H9 (cell line): ENCODE data around the gene CLEC14A. TPM values are rescaled to one million over a fixed set of nuclear protein-coding genes. Genes with fewer than 3 reads are reported as not detected.

Experiments used
- DNase-seq: peaks from one replicate; pipeline ENCODE4 v3.0.0-alpha.2; 2017
- H2AFZ ChIP-seq: one replicate; pipeline ENCODE4 v1.6.1; 2013; ENCODE audit warnings: mild to moderate bottlenecking, low read length, control low read depth, moderate library complexity
- H2AK5ac ChIP-seq: 2 replicates; pipeline ENCODE4 v1.6.1; 2013; ENCODE audit warnings: low read length, control low read depth, mixed read lengths; ENCODE audit not compliant: insufficient read length
- H2BK120ac ChIP-seq: one replicate; pipeline ENCODE4 v1.6.1; 2013; ENCODE audit warnings: low read depth, mild to moderate bottlenecking, low read length, control low read depth, inconsistent platforms; ENCODE audit not compliant: poor library complexity, severe bottlenecking
- H2BK12ac ChIP-seq: 2 replicates; pipeline ENCODE4 v1.6.1; 2013; ENCODE audit warnings: low read length, control low read depth, mixed read lengths, low read depth; ENCODE audit not compliant: insufficient read length
- H2BK15ac ChIP-seq: 2 replicates; pipeline ENCODE4 v1.6.1; 2013; ENCODE audit warnings: low read depth, low read length, control low read depth
- H2BK20ac ChIP-seq: one replicate; pipeline ENCODE4 v1.6.1; 2013; ENCODE audit warnings: low read depth, mild to moderate bottlenecking, low read length, control low read depth, inconsistent platforms; ENCODE audit not compliant: poor library complexity, severe bottlenecking
- H2BK5ac ChIP-seq: 2 replicates; pipeline ENCODE4 v1.6.1; 2013; ENCODE audit warnings: low read length, control low read depth, mixed read lengths; ENCODE audit not compliant: insufficient read length
- H3K14ac ChIP-seq: 2 replicates; pipeline ENCODE4 v1.6.1; 2013; ENCODE audit warnings: low read length, control low read depth; ENCODE audit not compliant: insufficient read depth
- H3K18ac ChIP-seq: 2 replicates; pipeline ENCODE4 v1.6.1; 2013; ENCODE audit warnings: low read depth, mild to moderate bottlenecking, mixed read lengths, low read length, control low read depth; ENCODE audit not compliant: insufficient read length
- H3K23ac ChIP-seq: 2 replicates; pipeline ENCODE4 v1.6.1; 2013; ENCODE audit warnings: low read length, control low read depth, mixed read lengths, low read depth; ENCODE audit not compliant: insufficient read length
- H3K23me2 ChIP-seq: 2 replicates; pipeline ENCODE4 v1.6.1; 2013; ENCODE audit warnings: low read depth, mild to moderate bottlenecking, mixed read lengths, low read length, control low read depth; ENCODE audit not compliant: insufficient read length, poor library complexity, severe bottlenecking
- H3K27ac ChIP-seq: 2 replicates; pipeline ENCODE4 v1.5.1; 2013; ENCODE audit warnings: low read length, control low read depth, mixed read lengths, low read depth; ENCODE audit not compliant: insufficient read length
- H3K27me3 ChIP-seq: 2 replicates; pipeline ENCODE4 v1.6.1; 2013; ENCODE audit warnings: low read length, control low read depth, inconsistent platforms; ENCODE audit not compliant: insufficient read depth
- H3K4ac ChIP-seq: 2 replicates; pipeline ENCODE4 v1.6.1; 2013; ENCODE audit warnings: low read depth, mild to moderate bottlenecking, control low read depth, inconsistent platforms, low read length, moderate library complexity
- H3K4me1 ChIP-seq: 2 replicates; pipeline ENCODE4 v1.6.1; 2013; ENCODE audit warnings: low read length, control low read depth, inconsistent platforms; ENCODE audit not compliant: insufficient read depth
- H3K4me2 ChIP-seq: 2 replicates; pipeline ENCODE4 v1.6.1; 2013; ENCODE audit warnings: low read length, control low read depth, mixed read lengths; ENCODE audit not compliant: insufficient read length, insufficient read depth
- H3K56ac ChIP-seq: 2 replicates; pipeline ENCODE4 v1.6.1; 2013; ENCODE audit warnings: low read depth, mild to moderate bottlenecking, mixed read lengths, low read length, control low read depth; ENCODE audit not compliant: insufficient read length
- H3K79me1 ChIP-seq: 2 replicates; pipeline ENCODE4 v1.6.1; 2013; ENCODE audit warnings: low read depth, mild to moderate bottlenecking, moderate library complexity, low read length, control low read depth, inconsistent platforms; ENCODE audit not compliant: insufficient read depth, poor library complexity, severe bottlenecking
- H3K79me2 ChIP-seq: 2 replicates; pipeline ENCODE4 v1.6.1; 2013; ENCODE audit warnings: low read length, control low read depth, inconsistent platforms; ENCODE audit not compliant: insufficient read depth
- H3K9ac ChIP-seq: 2 replicates; pipeline ENCODE4 v1.6.1; 2013; ENCODE audit warnings: low read length, control low read depth, mixed read lengths; ENCODE audit not compliant: insufficient read length; ENCODE audit errors: extremely low read depth
- H3K9me3 ChIP-seq: one replicate; pipeline ENCODE4 v1.6.1; 2013; ENCODE audit warnings: low read depth, low read length, inconsistent platforms; ENCODE audit not compliant: control insufficient read depth
- H3T11ph ChIP-seq: one replicate; pipeline ENCODE4 v1.6.1; 2013; ENCODE audit warnings: mild to moderate bottlenecking, low read length, control low read depth, inconsistent platforms
- H4K20me1 ChIP-seq: one replicate; pipeline ENCODE4 v1.6.1; 2013; ENCODE audit not compliant: control insufficient read depth, insufficient read length, insufficient read depth
- H4K5ac ChIP-seq: 2 replicates; pipeline ENCODE4 v1.6.1; 2013; ENCODE audit warnings: low read depth, mild to moderate bottlenecking, mixed read lengths, low read length, control low read depth; ENCODE audit not compliant: insufficient read length
- H4K8ac ChIP-seq: replicated peaks from 2 replicates; pipeline ENCODE4 v1.6.1; 2013; ENCODE audit warnings: low read length, control low read depth, mixed read lengths, low read depth; ENCODE audit not compliant: insufficient read length
- H4K91ac ChIP-seq: 2 replicates; pipeline ENCODE4 v1.6.1; 2013; ENCODE audit warnings: low read depth, mild to moderate bottlenecking, moderate library complexity, mixed read lengths, low read length, control low read depth; ENCODE audit not compliant: insufficient read length
- H3K27ac Mint-ChIP-seq, 3 experiments: 2 replicates in 2 of 3; 3 replicates in 1 of 3; pipeline ENCODE4 v1.8.0; 2020 to 2021; ENCODE audit warnings: mixed read lengths in 3 of 3, mild to moderate bottlenecking in 1 of 3, moderate library complexity in 1 of 3
- H3K27me3 Mint-ChIP-seq: 2 replicates; pipeline ENCODE4 v1.8.0; 2021; ENCODE audit warnings: low read depth, mild to moderate bottlenecking, moderate library complexity, mixed read lengths
- H3K36me3 Mint-ChIP-seq, 3 experiments: 2 replicates in 2 of 3; 3 replicates in 1 of 3; pipeline ENCODE4 v1.8.0; 2020 to 2021; ENCODE audit warnings: low read depth in 3 of 3, mixed read lengths in 3 of 3; ENCODE audit not compliant: insufficient read depth in 1 of 3
- H3K4me1 Mint-ChIP-seq, 2 experiments: 2 replicates each; pipeline ENCODE4 v1.8.0; 2020; ENCODE audit warnings: mixed read lengths in 2 of 2
- H3K4me3 Mint-ChIP-seq, 2 experiments: 2 replicates in 1 of 2; 3 replicates in 1 of 2; pipeline ENCODE4 v1.8.0; 2020 to 2021; ENCODE audit warnings: mild to moderate bottlenecking in 2 of 2, mixed read lengths in 2 of 2, moderate library complexity in 1 of 2
- H3K9me3 Mint-ChIP-seq, 2 experiments: 2 replicates in 1 of 2; 3 replicates in 1 of 2; pipeline ENCODE4 v1.8.0; 2020; ENCODE audit warnings: mild to moderate bottlenecking in 2 of 2, mixed read lengths in 2 of 2, moderate library complexity in 1 of 2
- CTCF ChIP-seq: fragments of 200-600 bp; sonication (generic); conservative IDR thresholded peaks from 3 replicates; pipeline ENCODE4 v1.8.0; 2021; ENCODE audit warnings: antibody characterized with exemption, mild to moderate bottlenecking
- WGBS: extraction: QIAGEN DNeasy Blood & Tissue Kit; methylation state at CpG from one replicate; pipeline ENCODE4 v1.1.7; 2013; ENCODE audit warnings: missing lambda C conversion rate, low lambda C conversion rate, mixed read lengths; ENCODE audit not compliant: insufficient read length; ENCODE audit errors: extremely low coverage; 5-methylcytosine and 5-hydroxymethylcytosine counted together
- total RNA-seq: library from RNA; stranded (reverse); gene quantifications from 2 replicates; pipeline ENCODE4 v1.2.1, GENCODE V29; 2021

The CLEC14A gene
- total RNA-seq, 1 experiment from 2014 or later: not detected

GRCh38 chr14:38257507-38257906 lies 1.6 kb upstream of the CLEC14A start:
- Histone ChIP-seq H3K14ac (no peak overlapping the region), H3K56ac (no peak overlapping the region), H2BK12ac (no peak overlapping the region), H3K9me3 (no peaks in the 10 kb centered on the region), H3K4me2 (no peak overlapping the region), H3K27me3 (peaks cover 29% of the 10 kb centered on the region), H3K27ac (no peak overlapping the region), H4K20me1 (no peaks in the 10 kb centered on the region), H3K4ac (no peak overlapping the region), H3K18ac (no peak overlapping the region), H2BK20ac (no peak overlapping the region), H3K23me2 (peaks cover 13% of the 10 kb centered on the region), H2BK15ac (no peak overlapping the region), H3T11ph (no peak overlapping the region), H3K79me2 (no peaks in the 10 kb centered on the region), H4K8ac (no peak overlapping the region), H4K5ac (no peak overlapping the region), H3K23ac (no peak overlapping the region), H4K91ac (no peak overlapping the region), H2AFZ (no peak overlapping the region), H3K9ac (no peak overlapping the region), H3K4me1 (0 out of 2 replicates have a peak, but pooled peaks cover 2% of the 10 kb centered on the region), H2BK5ac (no peak overlapping the region), H2AK5ac (no peak overlapping the region), H2BK120ac (no peak overlapping the region), H3K79me1 (no peaks in the 10 kb centered on the region)
- WGBS: no CpG with 5 or more reads among the region's 2 CpGs
- Mint-ChIP-seq H3K9me3 (peaks cover 4 to 5% of the 10 kb centered on the region in 2 experiments; a peak in 2 of 5 replicates), H3K4me1 (peaks cover 9 to 11% of the 10 kb centered on the region in 2 experiments), H3K27ac (no peak overlapping the region), H3K36me3 (no peaks in the 10 kb centered on the region; a peak in 2 of 7 replicates), H3K4me3 (no peak overlapping the region), H3K27me3 (peaks cover 86% of the 10 kb centered on the region)
- DNase-seq: no peak
- no peak for TF ChIP-seq CTCF
